Karpas-422 (cell line): ENCODE data around the gene PPP4R2. TPM values are rescaled to one million over a fixed set of nuclear protein-coding genes. Genes with fewer than 3 reads are reported as not detected.

Source experiments
- DNase-seq: peaks from one replicate; pipeline ENCODE4 v3.0.0-alpha.2; 2015
- H2AFZ ChIP-seq: fragments of 200-600 bp; sonication (generic); 2 replicates; pipeline ENCODE4 v1.6.1; 2014; ENCODE audit warnings: antibody characterized with exemption, low read length, mixed read lengths
- H3K27ac ChIP-seq: fragments of 200-600 bp; sonication (generic); 2 replicates; pipeline ENCODE4 v1.5.1; 2014; ENCODE audit warnings: mild to moderate bottlenecking, low read length, moderate library complexity
- H3K27me3 ChIP-seq: fragments of 200-600 bp; sonication (generic); 2 replicates; pipeline ENCODE4 v1.6.1; 2014; ENCODE audit warnings: low read length, mixed read lengths
- H3K36me3 ChIP-seq: fragments of 200-600 bp; sonication (generic); 2 replicates; pipeline ENCODE4 v1.6.1; 2014; ENCODE audit warnings: low read length, mixed read lengths; ENCODE audit not compliant: insufficient read depth
- H3K4me1 ChIP-seq: fragments of 200-600 bp; sonication (generic); 2 replicates; pipeline ENCODE4 v1.6.1; 2014; ENCODE audit warnings: mild to moderate bottlenecking, low read length, mixed read lengths
- H3K4me2 ChIP-seq: fragments of 200-600 bp; sonication (generic); 2 replicates; pipeline ENCODE4 v1.6.1; 2014; ENCODE audit warnings: low read length, low read depth, mild to moderate bottlenecking; ENCODE audit not compliant: poor library complexity, severe bottlenecking
- H3K4me3 ChIP-seq: fragments of 200-600 bp; sonication (generic); 2 replicates; pipeline ENCODE4 v1.5.1; 2014; ENCODE audit warnings: mild to moderate bottlenecking, antibody characterized with exemption, low read length, mixed read lengths
- H3K79me2 ChIP-seq: fragments of 200-600 bp; sonication (generic); 2 replicates; pipeline ENCODE4 v1.6.1; 2014; ENCODE audit warnings: mild to moderate bottlenecking, low read length, mixed read lengths
- H3K9ac ChIP-seq: fragments of 200-600 bp; sonication (generic); 2 replicates; pipeline ENCODE4 v1.6.0; 2014; ENCODE audit warnings: low read length
- H3K9me2 ChIP-seq: fragments of 200-600 bp; sonication (generic), shearing (Covaris generic); replicated peaks from 2 replicates; pipeline ENCODE4 v1.6.0; 2014; ENCODE audit warnings: mild to moderate bottlenecking, low read length, moderate library complexity; ENCODE audit not compliant: insufficient read depth
- H3K9me3 ChIP-seq: fragments of 300-700, 200-600 bp; sonication (generic); 2 replicates; pipeline ENCODE4 v1.6.1; 2014; ENCODE audit warnings: low read length, mixed read lengths
- H4K20me1 ChIP-seq: fragments of 200-600 bp; sonication (generic); 2 replicates; pipeline ENCODE4 v1.6.1; 2014; ENCODE audit warnings: mild to moderate bottlenecking, antibody characterized with exemption, low read length, low read depth; ENCODE audit not compliant: insufficient read depth
- total RNA-seq: library from RNA; depleted of rRNA; stranded (reverse); fragments of >200 nt; shearing (Covaris generic); gene quantifications from 2 replicates; pipeline ENCODE4 v1.2.3, GENCODE V29; 2014; ENCODE audit warnings: low replicate concordance

Gene PPP4R2
- total RNA-seq, 1 experiment from 2014 or later = 61.5 TPM

DNA sequence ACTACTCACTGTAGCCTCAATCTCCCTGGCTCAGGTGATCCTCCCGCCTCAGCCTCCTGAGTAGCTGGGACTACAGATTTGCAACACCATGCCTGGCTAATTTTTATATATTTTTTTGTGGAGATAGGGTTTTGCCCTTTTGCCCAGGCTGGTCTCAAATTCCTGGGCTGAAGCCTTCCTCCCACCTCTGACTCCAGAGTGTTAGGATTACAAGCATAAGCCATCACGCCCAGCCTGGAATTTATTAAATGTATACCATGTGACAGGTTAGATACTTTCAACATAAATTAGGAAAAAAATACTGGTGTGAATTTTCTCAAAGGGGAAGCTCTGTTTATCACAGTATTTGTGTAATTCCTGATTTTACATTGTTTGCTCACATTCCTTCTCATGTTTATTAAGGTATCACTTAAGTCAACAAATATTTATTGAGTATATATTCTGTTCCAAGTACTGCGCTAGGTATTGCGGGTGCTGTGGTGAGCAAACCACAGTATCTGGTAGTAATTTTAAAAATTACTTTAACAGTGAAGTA, 24.8 kb downstream of the PPP4R2 start:
- Histone ChIP-seq H3K9me3 (no peaks in the 10 kb centered on the region), H3K4me3 (no peak overlapping the region), H3K4me1 (no peaks in the 10 kb centered on the region), H2AFZ (no peak overlapping the region), H3K9ac (no peak overlapping the region), H3K4me2 (no peak overlapping the region), H3K27ac (no peak overlapping the region), H3K27me3 (no peaks in the 10 kb centered on the region), H4K20me1 (peaks cover 49% of the 10 kb centered on the region), H3K79me2 (peaks cover 100% of the 10 kb centered on the region), H3K9me2 (no peaks in the 10 kb centered on the region), H3K36me3 (peaks cover 17% of the 10 kb centered on the region; the same call in 1 of the 2 replicates)
- no peak for DNase-seq

- no peaks in the 10 kb centered on the region for H3K4me1 ChIP-seq
- H3K79me2 ChIP-seq = peaks cover 100% of the 10 kb centered on the region
- H3K9ac ChIP-seq = no peak overlapping the region
- peaks cover 19% of the 10 kb centered on the region for H3K36me3 ChIP-seq
- no peak for DNase-seq
- H3K4me3 ChIP-seq = no peak overlapping the region
- peaks cover 28% of the 10 kb centered on the region for H4K20me1 ChIP-seq
- no peak overlapping the region for H3K4me2 ChIP-seq
- H3K9me3 ChIP-seq = no peaks in the 10 kb centered on the region
- no peaks in the 10 kb centered on the region for H3K9me2 ChIP-seq
- no peak overlapping the region for H2AFZ ChIP-seq
- H3K27ac ChIP-seq = no peak overlapping the region
- no peaks in the 10 kb centered on the region for H3K27me3 ChIP-seq
These were observed 28.2 kb downstream of the PPP4R2 start for GRCh38 chr3:73024836-73025235.

GRCh38 chr3:73026111-73026759, 29.6 kb downstream of the PPP4R2 start:
- H3K27me3 ChIP-seq = no peaks in the 10 kb centered on the region
- H3K79me2 ChIP-seq = peaks cover 100% of the 10 kb centered on the region
- H3K27ac ChIP-seq = no peak overlapping the region
- no peaks in the 10 kb centered on the region for H3K4me1 ChIP-seq
- peaks cover 22% of the 10 kb centered on the region for H4K20me1 ChIP-seq
- H3K4me2 ChIP-seq = no peak overlapping the region
- H3K9ac ChIP-seq = no peak overlapping the region
- no peaks in the 10 kb centered on the region for H3K9me3 ChIP-seq
- no peaks in the 10 kb centered on the region for H3K9me2 ChIP-seq
- peaks cover 15% of the 10 kb centered on the region for H3K36me3 ChIP-seq
- no peak for DNase-seq
- no peak overlapping the region for H3K4me3 ChIP-seq
- H2AFZ ChIP-seq = no peak overlapping the region

GRCh38 chr3:73026760-73027113, 30.1 kb downstream of the PPP4R2 start:
- H3K36me3 ChIP-seq = peaks cover 15% of the 10 kb centered on the region
- H3K9ac ChIP-seq = no peak overlapping the region
- no peaks in the 10 kb centered on the region for H3K27me3 ChIP-seq
- no peak for DNase-seq
- H3K79me2 ChIP-seq = peaks cover 100% of the 10 kb centered on the region
- no peak overlapping the region for H3K4me3 ChIP-seq
- H3K4me1 ChIP-seq = no peaks in the 10 kb centered on the region
- H3K9me2 ChIP-seq = no peaks in the 10 kb centered on the region
- peaks cover 19% of the 10 kb centered on the region for H4K20me1 ChIP-seq
- H2AFZ ChIP-seq = no peak overlapping the region
- H3K27ac ChIP-seq = no peak overlapping the region
- no peak overlapping the region for H3K4me2 ChIP-seq
- H3K9me3 ChIP-seq = no peaks in the 10 kb centered on the region

DNA sequence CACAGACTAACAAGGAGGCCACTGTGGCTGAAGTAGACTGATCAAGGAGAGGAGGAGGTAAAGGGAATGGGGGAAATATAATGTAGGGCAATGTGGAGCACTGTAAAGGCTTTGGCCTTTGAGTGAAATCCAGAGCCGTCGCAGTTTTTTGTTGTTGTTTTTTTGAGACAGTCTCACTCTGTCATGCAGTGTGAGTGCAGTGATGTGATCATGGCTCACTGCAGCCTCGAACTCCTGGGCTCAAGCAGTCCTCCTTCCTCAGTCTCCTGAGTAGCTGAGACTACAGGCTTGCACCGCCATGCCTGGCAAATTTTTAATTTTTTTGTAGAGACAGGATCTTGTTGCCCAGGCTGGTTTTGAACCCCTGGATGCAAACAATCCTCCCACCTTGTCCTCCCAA, 32.2 kb downstream of the PPP4R2 start:
- Histone ChIP-seq H3K27me3 (no peaks in the 10 kb centered on the region), H4K20me1 (peaks cover 17% of the 10 kb centered on the region), H3K36me3 (peaks cover 10% of the 10 kb centered on the region), H3K4me2 (no peak overlapping the region), H3K27ac (no peak overlapping the region), H3K79me2 (peaks cover 100% of the 10 kb centered on the region), H3K4me1 (peaks cover 3% of the 10 kb centered on the region; the same call in 1 of the 2 replicates), H3K9me2 (no peaks in the 10 kb centered on the region), H3K4me3 (no peak overlapping the region), H3K9me3 (no peaks in the 10 kb centered on the region), H3K9ac (no peak overlapping the region), H2AFZ (no peak overlapping the region)
- no peak for DNase-seq

- no peaks in the 10 kb centered on the region for H3K9me2 ChIP-seq
- H3K36me3 ChIP-seq = peaks cover 10% of the 10 kb centered on the region
- no peak overlapping the region for H3K4me2 ChIP-seq
- H3K27me3 ChIP-seq = no peaks in the 10 kb centered on the region
- H2AFZ ChIP-seq = no peak overlapping the region
- peaks cover 9% of the 10 kb centered on the region for H3K4me1 ChIP-seq
- no peak overlapping the region for H3K4me3 ChIP-seq
- no peak overlapping the region for H3K27ac ChIP-seq
- peaks cover 100% of the 10 kb centered on the region for H3K79me2 ChIP-seq
- peaks cover 22% of the 10 kb centered on the region for H4K20me1 ChIP-seq
- H3K9ac ChIP-seq = no peak overlapping the region
- DNase-seq = no peak
- no peaks in the 10 kb centered on the region for H3K9me3 ChIP-seq
These were observed 32.7 kb downstream of the PPP4R2 start for GRCh38 chr3:73029321-73029796.

DNA sequence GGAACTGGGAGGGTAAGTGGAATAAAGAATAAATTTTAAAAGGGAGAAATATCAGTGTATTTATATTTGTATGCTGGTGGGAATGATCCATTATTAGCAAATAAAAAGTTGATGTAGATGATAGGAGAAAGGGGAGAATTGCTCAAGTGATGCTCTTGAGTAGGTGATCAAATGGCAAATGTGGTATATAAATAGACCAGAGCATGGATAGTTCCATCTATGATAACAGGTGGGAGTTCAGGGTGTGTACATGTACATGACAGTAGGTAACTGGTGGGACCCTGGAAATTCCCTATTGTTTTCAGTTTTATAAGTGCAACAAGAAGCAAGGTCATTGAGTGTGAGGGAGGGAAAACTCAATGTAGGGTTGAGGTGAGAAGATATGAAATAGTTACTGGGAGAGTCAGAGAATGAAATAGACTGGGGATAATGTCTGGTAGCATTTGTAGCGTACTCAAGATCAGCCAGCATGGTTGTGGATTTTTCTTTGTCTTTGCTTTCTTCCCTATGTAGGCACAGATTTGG, 33.5 kb downstream of the PPP4R2 start:
- Histone ChIP-seq H3K9me3 (no peaks in the 10 kb centered on the region), H4K20me1 (peaks cover 25% of the 10 kb centered on the region), H3K4me1 (peaks cover 16% of the 10 kb centered on the region), H3K4me2 (no peak overlapping the region), H3K9me2 (no peaks in the 10 kb centered on the region), H2AFZ (no peak overlapping the region), H3K36me3 (peaks cover 10% of the 10 kb centered on the region), H3K27me3 (no peaks in the 10 kb centered on the region), H3K79me2 (peaks cover 100% of the 10 kb centered on the region), H3K9ac (no peak overlapping the region), H3K27ac (no peak overlapping the region), H3K4me3 (no peak overlapping the region)
- no peak for DNase-seq

DNA sequence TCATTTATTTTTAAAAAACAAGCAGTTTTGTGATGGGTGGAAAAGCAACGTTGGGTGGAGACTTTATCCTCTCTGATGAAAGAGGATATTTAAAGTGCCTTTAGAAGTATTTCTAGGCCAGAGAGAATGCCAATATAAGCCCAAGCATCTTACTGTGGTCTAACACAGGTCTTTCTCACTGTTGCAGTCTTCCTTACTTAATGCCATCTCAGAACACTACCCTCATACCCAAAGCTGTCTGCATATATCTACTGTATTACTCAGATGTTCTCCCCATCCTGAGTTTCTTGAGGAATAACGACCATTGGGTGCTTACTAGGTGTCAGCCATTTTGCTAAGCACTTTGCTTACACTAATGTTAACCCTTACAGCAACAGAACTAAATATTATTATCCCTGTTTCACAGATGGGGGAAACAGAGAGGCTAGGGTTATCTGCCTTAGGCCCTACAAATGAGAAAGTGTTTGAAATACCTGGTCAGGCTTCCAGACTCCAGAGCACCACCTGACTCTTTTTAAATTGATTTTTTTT, 35.0 kb downstream of the PPP4R2 start:
- Histone ChIP-seq H3K27me3 (no peaks in the 10 kb centered on the region), H4K20me1 (peaks cover 24% of the 10 kb centered on the region), H3K4me2 (no peak overlapping the region), H3K79me2 (peaks cover 100% of the 10 kb centered on the region), H3K9me2 (no peaks in the 10 kb centered on the region), H2AFZ (no peak overlapping the region), H3K4me1 (peaks cover 31% of the 10 kb centered on the region), H3K27ac (no peak overlapping the region), H3K36me3 (peaks cover 5% of the 10 kb centered on the region), H3K4me3 (no peak overlapping the region), H3K9me3 (no peaks in the 10 kb centered on the region), H3K9ac (no peak overlapping the region)
- no peak for DNase-seq
